NCI-H1105 treated with DMSO at 0.1 percent for 48 hours (cell line): ENCODE data around the gene EEPD1.

Experiments used
- DNase-seq: peaks from one replicate; lab custom pipeline; 2025; lab: John Stamatoyannopoulos, UW

Gene EEPD1

DNA sequence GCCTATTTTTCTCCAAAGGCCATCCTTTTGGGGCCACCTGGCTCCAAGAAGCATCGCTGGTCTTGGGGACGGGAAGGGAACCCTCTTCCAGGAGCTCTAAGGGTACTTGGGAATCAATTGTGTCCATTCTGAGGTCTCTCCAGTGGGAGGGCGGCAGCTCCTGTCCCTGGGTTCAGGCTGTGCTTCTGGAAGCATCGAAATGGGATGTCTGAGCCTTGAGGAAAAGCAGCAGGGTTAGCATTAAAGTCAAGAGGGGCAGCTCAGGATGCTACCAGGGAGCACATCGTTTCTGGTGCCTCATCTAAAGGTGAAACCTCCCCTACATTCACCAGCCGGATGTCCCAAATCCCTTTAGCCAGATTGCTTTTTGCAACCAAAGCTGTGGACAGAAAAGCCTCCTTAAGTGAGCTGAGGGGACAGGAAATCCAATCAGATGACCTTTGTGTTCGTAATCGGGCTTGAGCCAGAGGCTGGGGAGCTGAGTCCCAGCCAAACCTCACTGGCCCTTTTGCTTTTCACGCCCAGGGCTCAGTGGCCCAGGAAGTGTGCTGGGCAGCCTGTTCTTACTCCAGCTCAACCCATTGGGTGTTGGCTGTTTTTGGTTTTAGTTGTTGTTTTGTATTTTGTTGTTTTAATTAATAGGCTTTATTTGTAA lies 147.8 kb downstream of the EEPD1 start:
- DNase-seq = no peak

DNA sequence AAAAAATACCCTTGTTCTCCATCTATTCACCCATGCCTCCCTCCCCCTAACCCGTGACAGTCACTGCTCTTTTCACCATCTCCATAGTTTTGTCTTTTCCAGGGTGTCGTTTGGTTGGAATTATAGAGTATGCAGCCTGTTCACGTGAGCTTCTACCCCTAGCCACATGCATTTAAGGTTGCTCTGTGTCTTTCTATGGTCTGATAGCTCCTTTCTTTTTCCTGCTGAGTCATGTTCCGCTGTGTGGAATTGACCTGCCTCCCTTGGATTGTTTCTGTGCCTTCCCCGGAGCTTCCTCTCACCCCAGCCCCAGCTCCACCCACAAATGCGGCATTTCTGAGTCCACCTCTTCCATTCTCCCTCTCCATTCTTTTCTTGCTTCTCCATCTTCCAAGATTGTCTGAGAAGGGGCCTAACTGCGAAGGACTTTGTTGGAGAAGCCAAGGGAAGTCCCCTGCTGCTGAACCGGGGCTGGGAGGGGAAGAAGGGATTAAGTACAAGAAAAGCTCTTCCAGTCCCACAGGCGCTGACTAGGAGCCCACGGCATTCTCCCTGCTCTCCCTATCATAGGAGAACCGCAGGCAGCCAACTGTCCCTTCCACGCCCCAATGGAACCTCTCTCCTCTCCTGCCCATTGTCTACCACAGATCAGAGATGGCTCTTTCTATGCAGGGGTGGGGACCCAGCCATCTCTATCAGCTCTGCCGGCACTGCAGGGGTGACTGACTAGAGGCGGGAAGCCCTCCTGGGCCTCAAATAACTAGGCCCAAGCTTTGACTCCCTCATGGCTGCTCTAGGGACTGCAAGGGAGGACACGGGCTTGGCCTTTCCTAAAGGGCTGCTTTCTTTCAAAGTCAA lies 149.1 kb downstream of the EEPD1 start:
- DNase-seq = no peak

GRCh38 chr7:36303202-36304098 lies 150.4 kb downstream of the EEPD1 start:
- peak; percentile 99 for DNase-seq

DNA sequence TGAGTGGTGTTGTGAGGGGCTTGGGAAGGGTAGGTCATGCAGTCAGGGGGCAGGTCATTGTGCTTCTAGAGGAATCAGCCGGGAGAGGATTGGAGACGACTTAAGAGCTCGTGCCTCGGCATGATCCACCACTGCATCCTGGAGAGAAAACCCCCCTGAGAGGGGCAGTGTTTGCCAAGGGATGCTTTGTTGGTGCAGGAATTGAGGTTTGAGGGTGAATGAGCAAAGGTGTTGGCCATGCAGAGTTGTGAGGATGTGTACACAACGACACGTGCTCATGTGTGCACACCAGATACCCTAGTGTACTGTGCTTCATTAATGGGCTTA lies 151.0 kb downstream of the EEPD1 start:
- no peak for DNase-seq

GRCh38 chr7:36305226-36305625 lies 152.2 kb downstream of the EEPD1 start:
- DNase-seq = no peak

DNA sequence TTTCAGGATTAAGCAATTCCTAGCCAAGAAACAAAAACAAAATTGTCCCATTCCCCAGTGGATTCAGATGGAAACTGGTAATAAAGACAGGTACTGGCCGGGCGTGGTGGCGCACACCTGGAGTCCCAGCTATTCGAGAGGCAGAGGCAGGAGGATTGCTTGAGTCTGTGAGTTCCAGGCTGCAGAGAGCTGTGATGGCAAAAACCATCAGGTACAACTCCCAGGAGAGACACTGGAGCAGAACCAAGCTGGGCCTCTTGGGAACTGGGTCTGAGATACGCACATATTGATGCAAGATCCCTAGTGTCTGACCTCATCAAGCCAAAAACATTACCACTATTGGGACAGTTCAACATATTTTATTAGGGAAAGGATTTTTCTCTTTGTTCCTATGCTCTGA lies 152.6 kb downstream of the EEPD1 start:
- no peak for DNase-seq

- no peak for DNase-seq
These were observed 153.2 kb downstream of the EEPD1 start for GRCh38 chr7:36306222-36306621.

DNA sequence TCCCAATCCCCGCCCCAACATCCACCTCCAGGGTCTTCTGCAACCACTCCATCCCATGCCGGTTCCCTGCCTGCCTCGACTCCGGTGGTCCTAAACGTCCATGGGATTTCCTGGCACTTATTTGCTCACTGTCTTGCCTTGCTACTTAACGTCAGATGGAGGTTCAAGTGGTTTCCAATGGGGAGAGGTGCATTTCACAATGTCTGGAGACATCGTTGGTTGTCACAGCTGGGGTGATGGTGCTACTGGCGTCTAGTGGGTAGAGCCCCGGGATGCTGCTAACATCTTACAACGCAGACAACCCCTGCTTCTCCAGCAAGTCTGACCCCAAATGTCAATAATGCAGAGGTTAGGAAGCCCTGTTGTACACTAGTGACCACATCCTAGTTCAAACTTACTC lies 153.7 kb downstream of the EEPD1 start:
- no peak for DNase-seq

DNA sequence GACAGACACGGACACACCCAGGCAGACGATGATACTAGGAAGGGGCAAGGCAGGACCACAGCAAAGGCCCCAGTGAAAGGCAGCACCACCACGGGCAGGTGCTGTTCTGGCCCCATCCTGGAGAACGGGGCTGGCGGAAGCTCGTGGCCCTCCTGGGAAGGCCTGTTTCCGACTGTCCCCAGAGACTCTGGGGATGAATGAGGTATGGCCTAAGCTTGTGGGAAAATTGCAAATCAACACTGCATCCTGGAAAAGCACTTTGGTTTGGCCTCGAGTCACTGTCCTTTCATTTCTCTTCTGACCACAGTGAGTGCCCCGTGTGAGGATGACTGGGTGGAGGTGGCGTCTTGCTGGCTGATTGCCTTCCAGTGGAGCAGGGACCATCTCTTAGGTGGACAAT lies 155.0 kb downstream of the EEPD1 start:
- DNase-seq = no peak

DNA sequence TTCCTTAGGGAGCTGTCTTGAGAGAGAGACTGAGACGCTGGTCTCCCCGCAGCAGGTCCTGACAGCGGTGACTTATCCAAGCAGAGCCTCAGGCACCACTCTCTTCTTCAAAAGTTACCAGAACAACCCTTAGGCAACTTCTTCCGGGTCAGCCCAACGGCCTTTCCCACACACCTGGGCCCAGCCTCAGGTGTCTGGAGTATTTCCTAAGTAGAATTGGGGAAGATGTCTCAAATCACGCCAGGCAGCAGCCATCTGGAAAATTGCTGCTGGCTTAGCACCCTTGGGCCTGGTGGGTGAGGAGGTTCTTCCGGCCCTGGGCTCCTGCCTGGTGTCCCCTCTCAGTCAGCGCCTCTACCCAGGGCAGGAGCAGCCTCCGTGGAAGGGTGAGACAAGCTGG lies 156.2 kb downstream of the EEPD1 start:
- DNase-seq = no peak

- no peak for DNase-seq
These were observed 156.7 kb downstream of the EEPD1 start for GRCh38 chr7:36309716-36310115.

GRCh38 chr7:36310897-36311296 lies 157.8 kb downstream of the EEPD1 start:
- no peak for DNase-seq

DNA sequence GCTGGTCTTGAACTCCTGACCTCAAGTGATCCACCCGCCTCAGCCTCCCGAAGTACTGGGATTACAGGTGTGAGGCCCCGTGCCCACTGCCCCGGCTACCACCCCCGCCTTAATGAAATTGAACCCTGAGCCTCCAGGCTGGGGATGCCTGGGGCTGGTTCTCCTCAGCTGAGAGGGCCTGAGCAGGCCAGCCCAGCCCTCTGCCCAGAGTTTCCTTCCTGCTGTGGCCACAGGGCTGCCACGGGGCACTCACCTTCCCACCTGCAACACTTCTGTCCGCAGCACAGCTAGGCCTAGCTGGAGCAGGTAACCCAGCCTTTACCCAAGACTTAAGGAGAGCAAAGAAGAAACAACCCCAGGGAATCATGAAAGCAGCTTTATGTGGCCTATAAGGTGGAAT lies 158.5 kb downstream of the EEPD1 start:
- DNase-seq = no peak

GRCh38 chr7:36312064-36312914 lies 159.2 kb downstream of the EEPD1 start:
- no peak for DNase-seq

DNA sequence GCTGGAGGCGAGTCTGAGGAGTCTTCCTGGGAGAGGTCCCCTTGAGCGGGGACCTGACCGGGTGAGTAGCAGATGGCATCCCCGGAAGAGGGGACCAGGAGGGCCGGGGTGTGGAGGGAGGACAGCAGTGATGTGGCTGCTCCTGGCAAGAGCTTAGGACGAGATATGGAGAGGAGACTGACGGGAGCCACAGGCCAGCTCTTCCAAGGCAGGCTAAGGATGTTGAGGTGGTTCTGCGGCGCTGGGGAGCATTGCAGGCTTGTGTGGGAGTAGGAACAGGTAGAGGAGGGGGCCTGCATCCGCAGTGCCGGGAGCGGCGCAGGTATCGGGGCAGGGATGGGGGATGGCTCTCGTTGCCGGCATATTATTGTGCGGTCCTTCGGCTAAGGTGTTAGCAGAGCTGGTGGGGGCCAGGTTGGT lies 159.9 kb downstream of the EEPD1 start:
- DNase-seq = no peak

DNA sequence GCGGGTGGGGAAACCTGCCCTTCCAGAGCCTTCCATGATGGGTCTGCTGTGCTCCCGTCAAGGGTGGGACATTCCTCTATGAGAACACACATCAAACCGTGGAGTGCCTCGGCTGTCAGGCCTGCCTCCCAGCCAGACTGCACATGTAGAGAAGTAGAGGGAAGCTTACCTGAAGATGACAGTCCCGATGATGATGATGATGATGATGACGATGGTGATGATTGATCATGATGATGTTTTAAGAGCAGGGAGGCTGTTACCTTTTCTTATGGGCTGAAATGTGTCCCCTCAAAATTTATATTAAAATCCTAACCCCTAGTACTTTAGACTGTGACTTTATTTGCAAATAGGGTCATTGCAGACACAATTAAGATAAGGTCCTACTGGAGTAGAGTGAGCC lies 160.6 kb downstream of the EEPD1 start:
- DNase-seq = no peak

- DNase-seq = no peak
These were observed 161.4 kb downstream of the EEPD1 start for GRCh38 chr7:36314491-36314890.

DNA sequence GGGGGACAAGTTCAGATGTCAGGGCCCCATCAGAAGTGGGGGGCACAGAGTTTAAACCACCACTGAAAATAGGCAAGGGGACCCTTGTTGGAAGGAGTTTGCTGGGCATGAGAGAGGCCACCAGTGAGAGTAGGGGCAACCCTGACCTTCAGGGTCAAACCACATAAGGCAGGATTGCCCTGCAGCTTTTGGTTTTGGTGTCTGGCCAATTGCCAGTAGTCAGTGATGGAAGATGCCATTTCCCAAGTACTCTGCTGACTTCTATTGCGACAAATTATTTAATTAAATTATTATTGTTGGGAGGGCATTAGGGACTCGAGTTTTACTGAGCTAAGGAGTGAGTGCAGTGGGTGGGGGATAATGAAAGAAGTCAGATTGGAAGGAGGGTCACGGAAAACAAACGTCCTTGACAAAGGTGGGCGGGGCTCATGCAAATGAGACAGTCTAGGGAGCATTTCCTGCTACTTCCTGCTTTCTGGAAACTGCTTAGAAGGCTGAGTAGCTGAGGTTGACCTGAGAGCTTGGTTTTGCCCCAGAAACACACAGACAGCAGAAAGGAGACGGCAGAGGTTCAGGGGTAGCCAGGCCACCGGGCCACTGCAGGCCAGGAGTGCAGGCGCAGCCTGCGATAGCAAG lies 162.4 kb downstream of the EEPD1 start:
- DNase-seq = no peak

DNA sequence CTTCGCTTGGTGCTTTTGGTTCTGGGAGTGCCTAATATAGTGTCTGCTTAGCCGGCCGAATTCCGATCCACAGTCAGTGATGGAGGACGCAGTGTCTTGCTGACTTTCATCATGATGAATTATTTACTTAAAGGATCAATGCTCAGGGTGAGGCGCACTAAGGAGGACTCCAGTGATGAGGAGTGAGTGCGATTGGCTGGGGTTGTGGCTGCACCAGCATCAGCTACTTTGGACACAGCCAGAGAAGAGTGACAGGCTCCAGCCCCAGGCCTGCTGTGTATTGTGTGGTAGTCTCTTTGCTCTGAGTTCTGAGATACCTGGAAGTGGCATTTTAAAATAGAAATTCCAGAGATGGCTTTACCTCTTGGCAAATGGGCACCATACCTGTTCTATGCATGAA lies 163.3 kb downstream of the EEPD1 start:
- DNase-seq = no peak

DNA sequence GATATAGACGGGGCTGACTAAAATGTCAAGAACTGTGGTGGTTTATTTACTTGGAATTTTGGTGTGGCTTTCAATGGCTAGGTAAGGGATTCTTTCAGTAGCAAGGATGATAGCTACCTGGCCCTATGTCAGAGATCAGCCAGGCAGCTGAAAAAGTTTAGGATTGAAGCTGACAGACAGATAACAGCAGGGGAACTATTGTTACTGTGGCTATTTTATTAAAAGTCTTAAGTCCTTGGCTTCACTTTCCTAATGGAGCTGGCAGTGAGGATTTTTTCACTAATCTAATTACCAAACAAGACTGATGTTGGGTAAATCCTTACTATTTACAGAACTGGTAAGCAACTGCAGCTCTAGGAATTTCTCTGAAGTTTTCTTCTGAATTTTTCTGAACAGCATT lies 164.2 kb downstream of the EEPD1 start:
- no peak for DNase-seq

DNA sequence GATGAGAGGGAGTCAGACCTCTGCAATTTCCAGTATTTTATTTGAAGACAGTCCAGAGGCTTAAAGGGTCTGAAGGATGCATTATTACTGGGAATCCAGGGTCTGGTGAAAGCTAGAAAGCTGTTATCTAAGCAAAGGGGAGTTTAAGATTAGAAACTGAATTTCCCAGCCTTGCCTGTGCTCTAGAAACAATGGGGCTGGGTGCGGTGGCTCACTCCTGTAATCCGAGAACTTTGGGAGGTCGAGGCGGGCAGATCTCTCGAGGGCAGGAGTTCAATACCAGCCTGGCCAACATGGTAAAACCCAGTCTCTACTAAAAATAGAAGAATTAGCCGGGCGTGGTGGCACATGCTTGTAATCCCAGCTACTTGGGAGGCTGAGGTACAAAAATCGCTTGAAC lies 165.1 kb downstream of the EEPD1 start:
- no peak for DNase-seq
